OCI-M2 (cell line): ENCODE measurements around the gene FAM131C.
"Not testable (repeated sequence)": the region's sequence is repeated elsewhere in the genome, so short reads cannot be mapped to it uniquely, and the experiment has no call there.

ENCODE experiments used
- DNase-seq: peaks from one replicate; lab custom pipeline; 2025; ENCODE audit not compliant: unreplicated experiment; lab: John Stamatoyannopoulos, UW

FAM131C gene

GRCh38 chr1:16041200-16041599, 32.3 kb downstream of the FAM131C start:
- DNase-seq: no peak

GRCh38 chr1:16039871-16040270, 33.6 kb downstream of the FAM131C start:
- DNase-seq: not testable (repeated sequence)

- DNase-seq: no peak
These were observed 34.9 kb downstream of the FAM131C start for GRCh38 chr1:16038620-16038912.

GRCh38 chr1:16036461-16036860, 37.0 kb downstream of the FAM131C start:
- DNase-seq: not testable (repeated sequence)

GRCh38 chr1:16033103-16033632, 40.3 kb downstream of the FAM131C start:
- DNase-seq: not testable (repeated sequence)

GRCh38 chr1:16032388-16033102, 40.9 kb downstream of the FAM131C start:
- DNase-seq: no peak

GRCh38 chr1:16031551-16031950, 41.9 kb downstream of the FAM131C start:
- no peak for DNase-seq

- no peak for DNase-seq
These were observed 44.2 kb downstream of the FAM131C start for GRCh38 chr1:16029288-16029687.

GRCh38 chr1:16029003-16029268, 44.5 kb downstream of the FAM131C start:
- DNase-seq: not testable (repeated sequence)

- DNase-seq: no peak
These were observed 45.0 kb downstream of the FAM131C start for GRCh38 chr1:16028237-16029002.

GRCh38 chr1:16026723-16027484, 46.5 kb downstream of the FAM131C start:
- no peak for DNase-seq

GRCh38 chr1:16026302-16026701, 47.1 kb downstream of the FAM131C start:
- not testable (repeated sequence) for DNase-seq

- DNase-seq: no peak
These were observed 50.3 kb downstream of the FAM131C start for GRCh38 chr1:16023050-16023653.

- DNase-seq: no peak
These were observed 51.1 kb downstream of the FAM131C start for GRCh38 chr1:16022393-16022792.

GRCh38 chr1:16021681-16022080, 51.8 kb downstream of the FAM131C start, which contains the start of gene CLCNKA:
Gene CLCNKA, plus strand, starts transcription at chr1:16022036. Its CDS starts 584 bp downstream, at chr1:16022620.
- DNase-seq: no peak

GRCh38 chr1:16020878-16021277, 52.6 kb downstream of the FAM131C start:
- not testable (repeated sequence) for DNase-seq

GRCh38 chr1:16020325-16020724, 53.1 kb downstream of the FAM131C start:
- no peak for DNase-seq

GRCh38 chr1:16019644-16020277, 53.7 kb downstream of the FAM131C start:
- DNase-seq: no peak

GRCh38 chr1:16018749-16019643, 54.5 kb downstream of the FAM131C start:
- no peak for DNase-seq

GRCh38 chr1:16018308-16018707, 55.1 kb downstream of the FAM131C start:
- no peak for DNase-seq
